Caco-2 (cell line): ENCODE results near the gene C2orf76. TPM values are rescaled to one million over a fixed set of nuclear protein-coding genes. Genes with fewer than 3 reads are reported as not detected.
"Not testable (repeated sequence)": the region's sequence is repeated elsewhere in the genome, so short reads cannot be mapped to it uniquely, and the experiment has no call there.

Source experiments
- BruUV-seq: library from RNA; stranded (reverse); fragments of 400-500 nt; replicated peaks from 2 replicates; lab custom pipeline; 2021; lab: Mats Ljungman, UMichigan
- CTCF ChIA-PET: fragments of 300-600 bp; sonication (Branson Sonifier 250); formaldehyde crosslinking; loops from one replicate; lab custom pipeline; 2022; ENCODE audit warnings: antibody characterized with exemption; lab: Charles Lee
- POLR2A ChIA-PET: fragments of 300-600 bp; sonication (Branson Sonifier 250); formaldehyde crosslinking; loops from one replicate; lab custom pipeline; 2022; ENCODE audit warnings: antibody characterized with exemption; lab: Charles Lee
- DNase-seq, 2 experiments: peaks; one replicate each; pipeline versions ENCODE4 v3.0.0 to v3.0.0-alpha.2; 2020 to 2022
- H3K27me3 ChIP-seq: replicated peaks from 2 replicates; pipeline ENCODE4 v1.6.0; 2011; ENCODE audit warnings: low read length; ENCODE audit not compliant: control insufficient read depth, insufficient read depth
- H3K36me3 ChIP-seq: 2 replicates; pipeline ENCODE4 v1.5.1; 2011; ENCODE audit warnings: low read length; ENCODE audit not compliant: control insufficient read depth, insufficient read depth
- H3K4me1 ChIP-seq: fragments of 250-450 bp; sonication (Bioruptor Pico); 2 replicates; pipeline ENCODE4 v1.5.1; 2020; ENCODE audit warnings: mild to moderate bottlenecking
- H3K4me3 ChIP-seq: 2 replicates; pipeline ENCODE4 v1.5.1; 2011; ENCODE audit warnings: low read depth, mild to moderate bottlenecking, control low read depth, low read length
- H3K9me3 ChIP-seq: fragments of 250-450 bp; sonication (Bioruptor Pico); 2 replicates; pipeline ENCODE4 v1.5.1; 2020; ENCODE audit warnings: mild to moderate bottlenecking, moderate library complexity
- H3K27ac Mint-ChIP-seq: one replicate; pipeline ENCODE4 v1.8.0; 2022; ENCODE audit warnings: mixed read lengths; ENCODE audit not compliant: unreplicated experiment
- H3K27me3 Mint-ChIP-seq: one replicate; pipeline ENCODE4 v1.8.0; 2022; ENCODE audit warnings: mixed read lengths; ENCODE audit not compliant: insufficient read depth, unreplicated experiment
- H3K36me3 Mint-ChIP-seq: one replicate; pipeline ENCODE4 v1.8.0; 2022; ENCODE audit warnings: mild to moderate bottlenecking, mixed read lengths; ENCODE audit not compliant: insufficient read depth, unreplicated experiment
- H3K4me1 Mint-ChIP-seq: one replicate; pipeline ENCODE4 v1.8.0; 2022; ENCODE audit warnings: low read depth, mixed read lengths; ENCODE audit not compliant: unreplicated experiment
- H3K4me3 Mint-ChIP-seq: one replicate; pipeline ENCODE4 v1.8.0; 2022; ENCODE audit warnings: mild to moderate bottlenecking, moderate library complexity, mixed read lengths; ENCODE audit not compliant: unreplicated experiment
- H3K9me3 Mint-ChIP-seq: one replicate; pipeline ENCODE4 v1.8.0; 2022; ENCODE audit warnings: mixed read lengths; ENCODE audit not compliant: unreplicated experiment
- CTCF ChIP-seq, 2 experiments: fragments of 200-600 bp in 1 of 2; IDR thresholded peaks; 1 replicate in 1 of 2; 2 replicates in 1 of 2; pipeline versions ENCODE4 v1.5.1 to v1.8.0; 2011 to 2022; ENCODE audit warnings: antibody characterized with exemption in 1 of 2, control low read depth in 1 of 2, inconsistent platforms in 1 of 2, low read depth in 1 of 2, low read length in 1 of 2, mild to moderate bottlenecking in 1 of 2, moderate library complexity in 1 of 2; ENCODE audit not compliant: insufficient read depth in 1 of 2, severe bottlenecking in 1 of 2, unreplicated experiment in 1 of 2
- intact Hi-C: fragments of 100-400 bp; cut with micrococcal nuclease; formaldehyde crosslinking; loops from one replicate; pipeline ENCODE4 v1.10.0; 2022; ENCODE audit not compliant: unreplicated experiment
- total RNA-seq: library from RNA; stranded (reverse); gene quantifications from 2 replicates; pipeline ENCODE4 v1.2.3, GENCODE V29; 2022

Gene C2orf76
- total RNA-seq, 1 experiment from 2014 or later, result 6.5 TPM

GRCh38 chr2:119405151-119405550 is 38.5 kb upstream of the C2orf76 start:
- intact Hi-C loops, result loop anchor here (5.0 kb wide), 2 partner anchors 87 to 93 kb away; no protein-coding TSS in a partner anchor
- POLR2A ChIA-PET, result no interaction called here

GRCh38 chr2:119403618-119404017 is 37.0 kb upstream of the C2orf76 start:
- H3K9me3 ChIP-seq, H3K9me3 Mint-ChIP-seq, DNase-seq, H3K27me3 Mint-ChIP-seq, H3K4me3 Mint-ChIP-seq, H3K4me3 ChIP-seq, H3K36me3 ChIP-seq, H3K27me3 ChIP-seq, BruUV-seq, H3K4me1 ChIP-seq, H3K36me3 Mint-ChIP-seq, H3K4me1 Mint-ChIP-seq, POLR2A ChIA-PET, intact Hi-C loops, H3K27ac Mint-ChIP-seq, CTCF ChIA-PET: not testable (repeated sequence)

More at GRCh38 chr2:119405151-119405550, 38.5 kb upstream of the C2orf76 start:
- Mint-ChIP-seq H3K27me3 (no peaks in the 10 kb centered on the region), H3K36me3 (no peaks in the 10 kb centered on the region), H3K9me3 (peaks cover under 1% of the 10 kb centered on the region), H3K4me3 (no peak overlapping the region), H3K27ac (no peak overlapping the region), H3K4me1 (peaks cover 10% of the 10 kb centered on the region)
- Histone ChIP-seq H3K4me1 (peaks cover 8% of the 10 kb centered on the region), H3K4me3 (no peak overlapping the region), H3K27me3 (no peaks in the 10 kb centered on the region), H3K9me3 (no peaks in the 10 kb centered on the region), H3K36me3 (no peaks in the 10 kb centered on the region)
- CTCF ChIA-PET, result interaction anchor here (0.6 to 1.9 kb wide), 2 partner anchors 71 to 125 kb away, joined by 3 to 7 read pairs; no protein-coding TSS in a partner anchor
- TF ChIP-seq CTCF (IDR thresholded peaks at IDR 0.05; ENCODE audit: insufficient read depth in 1 of 2, low read depth in 1 of 2, low read length in 1 of 2, severe bottlenecking in 1 of 2, unreplicated experiment in 1 of 2), result no peak
- DNase-seq, result no peak
- BruUV-seq, result no TSS peak

GRCh38 chr2:119402645-119403560 is 36.3 kb upstream of the C2orf76 start:
- Histone ChIP-seq H3K4me1 (peaks cover 8% of the 10 kb centered on the region), H3K27me3 (no peaks in the 10 kb centered on the region), H3K9me3 (no peaks in the 10 kb centered on the region), H3K4me3 (no peak overlapping the region), H3K36me3 (no peaks in the 10 kb centered on the region)
- Mint-ChIP-seq H3K27me3 (no peaks in the 10 kb centered on the region), H3K4me1 (no peaks in the 10 kb centered on the region), H3K9me3 (no peaks in the 10 kb centered on the region), H3K36me3 (no peaks in the 10 kb centered on the region), H3K4me3 (no peak overlapping the region), H3K27ac (no peak overlapping the region)
- ChIA-PET CTCF (interaction anchor here (0.8 kb wide), 1 partner anchor 78 kb away, joined by 3 read pairs; no protein-coding TSS in a partner anchor), POLR2A (no interaction called here)
- intact Hi-C loops, result no loop called here
- TF ChIP-seq CTCF (IDR thresholded peaks at IDR 0.05; ENCODE audit: insufficient read depth in 1 of 2, low read depth in 1 of 2, low read length in 1 of 2, severe bottlenecking in 1 of 2, unreplicated experiment in 1 of 2), result no peak
- DNase-seq, result peak in 1 of 2 experiments; percentile 23
- BruUV-seq, result no TSS peak
